Activated T-helper 2 cell treated with anti-CD3 and anti-CD28 coated beads, Interferon-gamma antibody, Interleukin-2, Interleukin-4, amounts not matched to agents 10 μg/mL and 5 μg/mL and 100 μg/mL, durations not matched to agents 14 hours and 24 hours and 36 hours (primary cell): Measurements from ENCODE around the gene PBX3. TPM values are rescaled to one million over a fixed set of nuclear protein-coding genes. Genes with fewer than 3 reads are reported as not detected.

Source experiments
- DNase-seq: peaks from one replicate; pipeline ENCODE4 v3.0.0; 2021; ENCODE audit warnings: low spot score
- H3K27ac Mint-ChIP-seq: one replicate; pipeline ENCODE4 v1.8.0; 2021; ENCODE audit warnings: mixed read lengths
- H3K27me3 Mint-ChIP-seq: one replicate; pipeline ENCODE4 v1.8.0; 2021; ENCODE audit warnings: low read depth, mixed read lengths
- H3K36me3 Mint-ChIP-seq: one replicate; pipeline ENCODE4 v1.8.0; 2021; ENCODE audit warnings: low read depth, mixed read lengths
- H3K4me1 Mint-ChIP-seq: one replicate; pipeline ENCODE4 v1.8.0; 2021; ENCODE audit warnings: low read depth, mixed read lengths
- H3K4me3 Mint-ChIP-seq: one replicate; pipeline ENCODE4 v1.8.0; 2021; ENCODE audit warnings: low read depth, mild to moderate bottlenecking, moderate library complexity, mixed read lengths
- H3K9me3 Mint-ChIP-seq: one replicate; pipeline ENCODE4 v1.8.0; 2021; ENCODE audit warnings: mixed read lengths
- intact Hi-C: fragments of 100-400 bp; cut with micrococcal nuclease; formaldehyde crosslinking; loops from one replicate; pipeline ENCODE4 v1.15.1; 2023
- total RNA-seq: library from RNA; stranded (reverse); gene quantifications from 2 replicates; pipeline ENCODE4 v1.2.3, GENCODE V29; 2022

The PBX3 gene
- total RNA-seq, 1 donor from 2014 or later = 20.6 TPM

DNA sequence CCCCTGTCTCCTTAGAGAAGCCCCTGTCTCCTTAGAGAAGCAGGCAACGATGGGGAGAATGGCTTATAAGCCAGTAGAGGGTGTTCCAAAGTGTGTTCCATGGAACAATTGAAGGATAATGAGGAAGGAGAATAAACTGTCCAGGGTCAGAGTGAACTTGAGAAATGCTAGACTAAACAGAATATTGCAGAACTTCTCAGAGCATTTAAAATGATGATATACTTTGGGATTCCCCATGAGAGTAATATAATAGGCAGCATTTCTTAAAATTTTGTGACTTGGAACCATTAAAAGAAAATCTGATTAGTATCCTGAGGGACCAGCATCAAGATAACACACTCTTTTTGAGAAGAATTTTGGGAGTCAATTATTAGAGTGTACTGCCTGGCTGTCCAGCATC is 116.8 kb downstream of the PBX3 start:
- Mint-ChIP-seq H3K4me3 (no peak overlapping the region), H3K27me3 (no peaks in the 10 kb centered on the region), H3K4me1 (peaks cover 10% of the 10 kb centered on the region), H3K36me3 (no peaks in the 10 kb centered on the region), H3K27ac (no peak overlapping the region), H3K9me3 (peaks cover 7% of the 10 kb centered on the region)
- intact Hi-C loops = no loop called here
- no peak for DNase-seq

DNA sequence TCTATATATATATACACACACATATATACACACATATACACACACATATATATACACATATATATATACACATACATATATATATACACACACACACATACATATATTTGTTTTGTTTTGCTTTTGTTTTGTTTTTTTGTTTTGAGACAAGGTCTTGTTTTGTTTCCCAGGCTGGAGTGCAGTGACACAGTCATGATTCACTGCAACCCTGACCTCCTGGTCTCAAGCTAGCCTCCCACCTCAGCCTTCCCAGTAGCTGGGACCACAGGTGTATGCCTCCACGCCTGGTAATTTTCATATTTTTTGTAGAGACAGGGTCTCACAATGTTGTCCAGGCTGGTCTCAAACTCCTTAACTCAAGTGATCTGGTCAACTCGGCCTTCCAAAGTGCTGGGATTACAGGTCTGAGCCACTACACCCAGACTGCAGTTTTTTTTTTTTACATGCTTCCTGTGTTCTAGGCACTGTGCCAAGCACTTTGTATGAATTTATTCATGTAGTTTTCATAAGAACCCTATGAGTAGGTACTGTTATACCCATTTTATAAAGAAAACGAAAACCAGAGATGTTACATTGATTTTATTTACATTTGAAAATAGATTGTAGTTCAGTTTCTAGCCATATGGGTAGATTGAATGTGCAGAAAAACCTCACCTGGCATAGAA is 120.7 kb downstream of the PBX3 start:
- intact Hi-C loops = no loop called here
- Mint-ChIP-seq H3K27me3 (peaks cover 2% of the 10 kb centered on the region), H3K4me3 (no peak overlapping the region), H3K27ac (no peak overlapping the region), H3K36me3 (no peaks in the 10 kb centered on the region), H3K4me1 (peaks cover 3% of the 10 kb centered on the region), H3K9me3 (no peaks in the 10 kb centered on the region)
- DNase-seq = no peak

DNA sequence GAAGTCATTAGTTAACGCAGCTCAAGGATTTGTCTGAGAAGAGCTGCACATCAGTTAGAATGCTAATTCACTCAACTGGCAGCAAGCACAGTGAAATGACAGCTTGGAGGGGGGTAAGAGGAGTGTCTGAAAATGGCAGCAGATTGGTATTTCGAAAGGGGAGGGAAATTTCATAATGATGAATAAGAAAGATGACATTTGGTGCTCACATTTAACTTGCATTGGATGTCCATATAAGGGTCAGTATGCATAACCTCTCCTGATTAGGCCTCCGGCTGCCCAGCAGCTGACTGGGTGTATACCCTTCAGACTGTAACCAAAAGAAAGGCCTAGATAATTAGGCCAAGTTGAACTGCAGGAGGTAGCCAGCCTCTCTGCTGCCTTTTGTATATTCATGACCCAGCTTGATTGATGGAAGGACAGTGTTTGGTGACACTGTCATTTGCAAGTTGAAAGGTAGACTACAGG is 131.0 kb downstream of the PBX3 start:
- Mint-ChIP-seq H3K27ac (no peak overlapping the region), H3K27me3 (peaks cover 11% of the 10 kb centered on the region), H3K9me3 (no peaks in the 10 kb centered on the region), H3K36me3 (no peaks in the 10 kb centered on the region), H3K4me1 (no peaks in the 10 kb centered on the region), H3K4me3 (no peak overlapping the region)
- intact Hi-C loops = no loop called here
- no peak for DNase-seq

DNA sequence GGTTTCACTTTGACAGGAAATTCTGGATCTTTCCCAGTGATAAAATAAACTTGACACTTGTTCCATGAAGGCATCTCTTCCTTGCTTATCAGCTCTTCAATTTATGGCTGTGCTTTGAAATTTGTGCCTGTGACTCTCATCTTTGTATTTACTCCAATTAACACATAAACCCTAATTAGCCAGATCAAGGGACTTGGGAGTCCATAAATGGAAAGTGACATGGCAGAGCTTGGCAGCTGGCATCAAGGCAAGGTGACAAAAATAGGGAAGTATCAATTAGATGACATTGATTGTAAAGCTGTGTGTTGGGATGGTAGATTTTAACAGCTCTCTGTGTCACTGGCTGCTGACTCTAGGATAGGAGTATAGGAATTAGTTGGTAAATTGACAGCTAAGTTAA is 133.9 kb downstream of the PBX3 start:
- no peaks in the 10 kb centered on the region for H3K9me3 Mint-ChIP-seq
- no peak overlapping the region for H3K27ac Mint-ChIP-seq
- intact Hi-C loops = no loop called here
- H3K36me3 Mint-ChIP-seq = no peaks in the 10 kb centered on the region
- peaks cover 16% of the 10 kb centered on the region for H3K27me3 Mint-ChIP-seq
- no peak for DNase-seq
- H3K4me3 Mint-ChIP-seq = no peak overlapping the region
- no peaks in the 10 kb centered on the region for H3K4me1 Mint-ChIP-seq

DNA sequence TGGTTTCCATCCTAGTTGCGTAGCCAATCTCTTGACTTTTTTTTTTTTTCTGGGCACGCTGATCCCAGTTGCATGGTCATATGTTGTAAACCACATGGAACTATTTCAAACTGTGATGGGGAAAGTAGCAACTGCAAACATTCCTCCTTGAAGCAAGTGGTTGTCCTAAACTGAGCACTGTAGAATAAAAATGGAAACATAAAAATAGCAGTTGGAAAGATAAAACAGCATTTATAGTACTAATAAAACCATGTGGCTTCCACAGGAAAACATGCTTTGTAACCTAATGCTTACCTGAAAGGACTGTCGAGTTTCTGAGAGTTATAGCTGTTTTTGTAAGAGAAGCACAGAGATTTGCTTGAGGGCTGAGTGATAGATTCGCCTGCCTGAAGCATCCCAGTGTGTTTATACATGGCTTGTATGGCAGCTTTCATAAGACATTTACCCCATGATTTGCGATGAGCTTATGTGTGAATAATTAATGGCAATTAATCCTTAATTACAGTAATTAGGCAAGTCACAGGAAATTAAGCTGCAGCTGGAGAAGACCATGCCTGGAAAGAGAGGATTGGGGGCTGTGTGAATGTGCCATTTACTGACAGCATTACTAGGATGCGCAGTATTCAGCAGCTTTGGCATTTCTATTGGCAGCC is 136.5 kb downstream of the PBX3 start:
- DNase-seq = no peak
- Mint-ChIP-seq H3K4me1 (peaks cover 2% of the 10 kb centered on the region), H3K36me3 (no peaks in the 10 kb centered on the region), H3K27me3 (peaks cover 29% of the 10 kb centered on the region), H3K4me3 (no peak overlapping the region), H3K9me3 (no peaks in the 10 kb centered on the region), H3K27ac (no peak overlapping the region)
- intact Hi-C loops = no loop called here

DNA sequence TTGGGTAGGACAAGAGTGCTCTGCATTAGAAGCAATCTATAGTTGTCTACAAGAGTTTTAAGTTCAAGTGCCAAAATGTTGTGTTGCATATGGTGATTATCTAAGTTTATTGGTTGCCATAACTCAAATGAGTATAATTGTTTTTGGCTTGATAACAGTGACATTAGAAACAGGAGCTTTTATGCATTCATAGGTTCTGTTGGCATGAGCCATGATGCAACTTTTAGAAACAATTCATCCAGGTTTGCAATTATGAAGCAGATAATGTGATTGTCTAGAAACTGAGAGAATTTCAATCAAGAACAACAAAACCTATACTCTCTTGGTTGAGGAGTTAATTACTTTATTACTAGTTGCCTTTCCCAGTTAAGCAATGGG is 137.0 kb downstream of the PBX3 start:
- Mint-ChIP-seq H3K27me3 (peaks cover 34% of the 10 kb centered on the region), H3K9me3 (no peaks in the 10 kb centered on the region), H3K27ac (no peak overlapping the region), H3K4me1 (peaks cover 3% of the 10 kb centered on the region), H3K36me3 (no peaks in the 10 kb centered on the region), H3K4me3 (no peak overlapping the region)
- no peak for DNase-seq
- intact Hi-C loops = no loop called here

DNA sequence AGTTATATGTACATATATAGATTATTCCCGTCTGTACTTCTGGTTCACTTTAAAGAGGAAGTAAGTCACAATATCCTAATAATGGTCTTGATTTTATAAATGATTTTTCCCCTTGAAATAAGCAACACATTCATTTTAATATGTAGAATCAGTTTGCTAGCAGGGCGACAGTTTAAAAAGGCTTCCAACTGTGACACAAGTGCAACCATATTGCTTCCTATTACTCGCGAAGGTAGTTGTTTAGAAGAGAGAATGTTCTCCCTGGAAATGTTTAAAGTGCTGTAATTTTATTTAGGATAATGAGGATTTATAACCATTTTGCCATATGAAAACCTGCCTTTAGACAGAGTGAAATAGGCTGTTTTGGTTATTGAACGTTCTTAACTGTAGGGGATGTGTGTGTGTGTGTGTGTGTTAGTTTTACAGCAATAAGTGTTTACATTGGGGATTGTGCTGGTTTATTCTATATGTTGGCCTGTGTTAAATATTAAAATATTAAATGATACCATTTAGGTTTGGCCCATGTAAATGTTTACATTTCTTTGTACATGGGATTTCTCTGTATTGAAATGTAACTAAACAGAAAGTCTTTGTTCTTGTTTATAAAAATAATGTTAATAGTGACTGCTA is 138.3 kb downstream of the PBX3 start:
- no peaks in the 10 kb centered on the region for H3K9me3 Mint-ChIP-seq

DNA sequence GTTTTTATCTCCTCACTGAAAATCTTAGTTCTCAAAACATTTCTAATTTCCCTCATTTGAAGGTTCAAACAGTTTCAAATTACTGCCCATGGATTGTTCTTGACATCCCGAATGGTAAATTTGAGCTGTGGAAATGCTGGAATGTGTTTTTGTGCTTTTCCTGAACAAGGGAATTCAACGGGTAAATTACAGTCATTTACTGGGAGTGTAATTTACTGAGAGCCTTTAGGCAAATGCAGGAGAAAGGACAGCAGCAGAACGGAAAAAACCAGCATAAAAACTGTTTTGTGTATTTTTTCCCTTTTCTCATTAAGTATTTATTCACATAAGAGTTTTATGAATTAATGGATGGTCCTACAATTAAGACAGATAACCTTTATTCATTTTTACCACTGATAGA is 139.2 kb downstream of the PBX3 start:
- Mint-ChIP-seq H3K4me1 (peaks cover 6% of the 10 kb centered on the region), H3K4me3 (no peak overlapping the region)

More for the DNA sequence above, 138.3 kb downstream of the PBX3 start:
- H3K4me1 Mint-ChIP-seq = peaks cover 6% of the 10 kb centered on the region
- no peaks in the 10 kb centered on the region for H3K36me3 Mint-ChIP-seq
- DNase-seq = no peak
- H3K27ac Mint-ChIP-seq = no peak overlapping the region
- peaks cover 43% of the 10 kb centered on the region for H3K27me3 Mint-ChIP-seq
- H3K4me3 Mint-ChIP-seq = no peak overlapping the region
- intact Hi-C loops = no loop called here

DNA sequence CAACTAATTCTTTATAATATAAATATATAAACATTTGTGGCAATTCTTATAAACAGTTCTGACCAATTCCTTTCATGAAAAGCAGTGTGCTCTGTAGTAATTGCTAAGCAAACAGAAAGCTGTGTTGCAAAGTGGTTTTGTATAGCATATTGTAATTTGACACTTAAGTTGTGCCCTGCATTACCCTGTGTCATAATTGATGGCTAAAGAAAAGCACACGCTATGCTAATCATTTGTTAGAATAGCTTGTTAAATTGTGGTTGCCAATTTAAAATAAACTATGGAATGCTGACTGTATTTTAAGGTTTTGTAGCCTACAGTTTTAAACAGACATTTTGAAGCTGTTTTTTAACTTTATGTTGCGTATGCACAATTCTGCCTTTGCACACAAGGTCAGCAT is 140.0 kb downstream of the PBX3 start:
- no peaks in the 10 kb centered on the region for H3K36me3 Mint-ChIP-seq
- no peak overlapping the region for H3K27ac Mint-ChIP-seq
- intact Hi-C loops = no loop called here
- peaks cover 6% of the 10 kb centered on the region for H3K4me1 Mint-ChIP-seq
- DNase-seq = no peak
- no peaks in the 10 kb centered on the region for H3K9me3 Mint-ChIP-seq
- peaks cover 47% of the 10 kb centered on the region for H3K27me3 Mint-ChIP-seq
- no peak overlapping the region for H3K4me3 Mint-ChIP-seq

More for the DNA sequence above, 139.2 kb downstream of the PBX3 start:
- intact Hi-C loops = no loop called here
- Mint-ChIP-seq H3K36me3 (no peaks in the 10 kb centered on the region), H3K27me3 (peaks cover 47% of the 10 kb centered on the region), H3K9me3 (no peaks in the 10 kb centered on the region), H3K27ac (no peak overlapping the region)
- DNase-seq = no peak

DNA sequence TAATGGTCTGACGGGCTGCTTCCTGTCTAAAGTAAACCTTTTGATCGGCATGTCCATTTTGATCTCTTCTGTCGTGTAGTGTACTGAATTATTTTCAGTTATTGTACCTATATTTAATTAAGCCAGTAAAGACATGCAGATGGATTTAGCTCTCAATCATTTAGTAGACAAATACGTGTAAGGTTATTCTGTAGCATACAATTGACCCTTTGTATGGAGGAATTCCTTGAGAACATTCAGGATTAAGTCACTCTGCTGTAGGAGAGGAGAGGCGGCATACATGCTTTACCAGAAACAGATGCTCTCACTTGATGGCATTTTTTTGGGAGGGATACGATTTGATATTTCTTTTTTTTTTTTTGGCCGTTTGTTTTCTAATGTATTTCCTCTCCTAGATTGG is 141.0 kb downstream of the PBX3 start:
- no peaks in the 10 kb centered on the region for H3K36me3 Mint-ChIP-seq
- intact Hi-C loops = no loop called here
- H3K4me3 Mint-ChIP-seq = no peak overlapping the region
- H3K27ac Mint-ChIP-seq = no peak overlapping the region
- peaks cover 46% of the 10 kb centered on the region for H3K27me3 Mint-ChIP-seq
- no peak for DNase-seq
- H3K9me3 Mint-ChIP-seq = no peaks in the 10 kb centered on the region
- H3K4me1 Mint-ChIP-seq = peaks cover 6% of the 10 kb centered on the region

DNA sequence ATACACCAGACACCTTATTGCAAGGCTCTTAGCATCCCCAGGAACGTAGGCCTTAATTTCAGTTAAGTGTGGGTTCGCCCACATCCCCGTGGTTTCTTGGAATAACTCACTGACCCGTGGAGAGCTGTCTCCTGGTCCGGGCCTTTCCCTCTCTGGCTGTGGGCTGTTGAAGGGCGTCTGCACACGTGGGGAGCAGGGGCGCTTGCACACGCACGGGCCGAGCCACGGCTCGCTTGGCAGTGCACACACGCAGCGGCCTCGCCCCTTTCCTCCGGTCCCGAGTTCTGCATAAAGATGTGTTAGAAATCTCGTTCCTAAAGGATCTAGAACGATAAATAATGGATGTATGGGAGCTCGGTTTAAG is 141.9 kb downstream of the PBX3 start:
- Mint-ChIP-seq H3K36me3 (no peaks in the 10 kb centered on the region), H3K4me1 (peaks cover 6% of the 10 kb centered on the region), H3K27ac (no peak overlapping the region), H3K4me3 (peak overlapping the region; percentile 61), H3K27me3 (peaks cover 50% of the 10 kb centered on the region), H3K9me3 (no peaks in the 10 kb centered on the region)
- DNase-seq = no peak
- intact Hi-C loops = no loop called here

DNA sequence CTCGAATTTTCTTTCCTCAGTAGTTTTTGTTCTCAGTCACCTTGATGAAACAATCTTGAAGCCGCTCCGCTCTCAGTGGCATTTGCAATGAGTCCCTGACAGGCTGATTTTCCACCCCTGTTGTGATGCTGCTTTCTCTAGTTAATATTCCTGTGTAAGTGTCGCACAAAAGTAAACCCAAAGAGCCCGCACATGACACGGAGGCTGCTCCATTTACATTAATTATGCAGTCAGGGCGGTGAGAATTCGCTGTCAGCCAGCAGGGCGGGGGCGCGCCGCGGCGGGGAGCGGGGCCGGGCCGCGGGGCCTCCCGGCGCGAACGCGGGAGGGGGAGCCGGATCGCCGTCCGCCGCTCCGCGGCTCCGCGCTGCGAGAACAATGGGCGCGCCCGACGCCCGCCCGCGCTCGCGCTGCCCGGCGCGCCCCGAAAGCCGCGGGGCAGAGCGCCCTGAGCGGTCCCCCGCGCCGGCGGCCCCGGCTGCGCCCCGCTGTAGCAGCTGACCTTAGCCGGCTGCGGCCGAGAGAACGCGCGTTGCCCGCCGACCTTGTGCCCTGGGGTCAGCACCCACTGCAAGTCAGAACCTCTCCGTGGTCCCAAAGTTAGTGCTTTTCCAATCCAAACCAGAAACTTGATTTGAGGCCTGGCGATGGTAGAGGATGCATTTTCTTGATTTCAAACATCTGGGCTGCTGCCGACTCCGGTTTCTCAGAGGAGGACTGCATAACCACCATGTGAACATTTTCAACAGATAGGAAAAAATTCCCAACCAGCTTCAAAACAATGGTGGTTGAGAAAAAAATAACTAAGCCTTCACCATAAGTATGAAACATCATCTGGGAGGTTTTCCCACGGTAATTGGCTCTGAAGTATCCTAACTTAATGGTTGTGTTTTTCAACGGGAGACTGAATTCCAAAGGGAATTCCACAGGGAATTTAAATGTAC is 142.6 kb downstream of the PBX3 start:
- intact Hi-C loops = no loop called here

More for the DNA sequence above, 142.6 kb downstream of the PBX3 start:
- Mint-ChIP-seq H3K4me3 (peak overlapping the region; percentile 61), H3K27me3 (peaks cover 50% of the 10 kb centered on the region), H3K9me3 (no peaks in the 10 kb centered on the region), H3K36me3 (no peaks in the 10 kb centered on the region), H3K4me1 (peaks cover 6% of the 10 kb centered on the region), H3K27ac (no peak overlapping the region)
- DNase-seq = peak; percentile 11
